Measurements from ENCODE around the gene HDAC6.
"Not testable (repeated sequence)": the region's sequence is repeated elsewhere in the genome, so short reads cannot be mapped to it uniquely, and the experiment has no call there.

The HDAC6 gene

DNA sequence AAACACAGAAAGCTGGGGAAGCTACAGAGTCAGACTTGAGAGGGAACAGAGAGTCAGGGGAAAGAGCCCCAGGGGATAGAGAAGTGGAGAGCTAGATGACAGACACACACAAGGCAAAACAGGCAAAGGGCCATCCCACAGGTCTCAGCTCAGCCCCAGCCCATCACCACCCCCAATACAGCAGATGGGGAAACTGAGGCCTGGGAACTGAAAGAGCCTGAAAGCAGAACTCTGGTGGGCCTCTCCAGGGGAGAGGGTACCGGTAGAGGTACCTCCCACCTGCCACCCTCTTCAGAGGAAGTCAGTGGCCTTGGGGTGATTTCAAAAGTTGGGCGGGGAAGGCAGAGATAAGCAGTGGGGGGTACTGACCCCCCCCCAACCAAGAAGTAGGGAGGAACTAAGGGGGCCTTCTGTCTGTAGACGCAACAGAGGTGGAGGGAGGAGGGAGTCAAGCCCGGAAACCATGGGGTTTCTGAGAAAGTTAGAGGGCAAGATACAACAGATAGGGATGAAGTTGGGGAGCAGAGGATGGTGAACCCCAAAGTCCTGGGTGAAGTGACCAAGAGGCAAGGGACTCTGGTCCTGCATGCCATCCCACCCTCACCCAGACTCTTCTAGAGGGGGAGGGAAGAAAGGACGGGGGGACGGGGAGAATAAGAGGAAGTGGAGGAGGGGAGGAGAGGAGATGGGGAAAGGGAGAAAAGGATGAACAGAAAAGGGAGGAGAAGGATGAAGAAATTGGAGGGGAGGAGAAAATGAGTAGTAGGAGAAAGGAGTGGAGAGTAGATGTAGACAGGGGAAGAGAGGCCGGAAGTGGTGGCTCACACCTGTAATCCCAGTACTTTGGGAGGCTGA lies 12.3 kb upstream of the HDAC6 start:
- DNase-seq (ENCODE audit: low read depth in 2 of 2) = no peak

DNA sequence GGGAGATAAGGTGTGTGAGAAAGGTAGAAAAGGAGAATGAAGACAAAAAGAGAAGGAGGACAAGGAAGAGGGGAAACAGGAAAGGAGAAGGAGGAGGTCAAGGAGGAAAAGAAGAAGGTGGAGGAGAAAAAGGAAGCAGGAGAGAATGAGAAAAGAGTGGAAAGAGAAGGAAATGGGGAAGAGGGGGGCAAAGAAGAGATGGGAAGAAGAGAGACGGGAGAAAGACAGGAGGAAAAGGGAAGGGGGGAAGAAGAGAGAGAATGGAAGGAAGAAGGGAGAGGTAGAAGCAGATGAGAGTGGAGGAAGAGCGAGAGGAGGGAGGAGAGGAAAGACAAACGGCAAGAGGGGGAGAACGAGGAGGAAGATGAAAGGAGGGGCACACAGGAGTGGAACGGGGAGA lies 11.4 kb upstream of the HDAC6 start:
- DNase-seq (ENCODE audit: low read depth in 2 of 2) = no peak

- DNase-seq (ENCODE audit: low read depth in 2 of 2) = no peak
These were observed 10.6 kb upstream of the HDAC6 start for GRCh38 chrX:48791063-48791820.

- DNase-seq (ENCODE audit: low read depth in 2 of 2) = no peak
These were observed 9.6 kb upstream of the HDAC6 start for GRCh38 chrX:48792219-48792618.

- DNase-seq (ENCODE audit: low read depth in 2 of 2) = no peak
These were observed 7.9 kb upstream of the HDAC6 start for GRCh38 chrX:48793935-48794334.

DNA sequence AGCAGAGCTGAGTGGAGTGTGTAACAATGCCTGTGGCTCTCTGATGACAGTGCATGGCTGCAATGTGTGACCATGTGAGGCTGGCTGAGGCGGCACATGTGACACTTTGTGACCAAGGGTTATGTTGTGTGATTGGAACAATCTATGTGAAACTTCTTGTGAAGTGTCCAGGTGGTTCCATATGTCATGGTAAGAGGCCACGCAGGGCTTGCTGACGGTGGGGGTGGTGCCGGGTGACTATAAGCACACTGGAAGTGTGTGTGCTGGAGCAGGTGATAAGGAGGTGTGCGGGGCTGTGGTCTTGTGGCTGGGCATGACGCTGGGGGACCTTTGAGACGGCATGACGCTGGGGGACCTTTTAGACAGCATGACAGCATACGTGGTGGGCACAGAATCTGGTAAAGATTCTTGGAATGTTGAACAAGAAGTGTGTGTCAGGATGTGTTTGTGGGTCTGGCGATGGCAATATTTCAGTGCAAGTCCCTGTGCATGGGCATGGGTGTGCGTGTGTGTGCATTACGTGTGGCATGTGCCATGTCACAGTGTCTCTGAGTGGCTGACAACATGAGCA lies 7.4 kb upstream of the HDAC6 start:
- DNase-seq (ENCODE audit: low read depth in 2 of 2) = no peak

DNA sequence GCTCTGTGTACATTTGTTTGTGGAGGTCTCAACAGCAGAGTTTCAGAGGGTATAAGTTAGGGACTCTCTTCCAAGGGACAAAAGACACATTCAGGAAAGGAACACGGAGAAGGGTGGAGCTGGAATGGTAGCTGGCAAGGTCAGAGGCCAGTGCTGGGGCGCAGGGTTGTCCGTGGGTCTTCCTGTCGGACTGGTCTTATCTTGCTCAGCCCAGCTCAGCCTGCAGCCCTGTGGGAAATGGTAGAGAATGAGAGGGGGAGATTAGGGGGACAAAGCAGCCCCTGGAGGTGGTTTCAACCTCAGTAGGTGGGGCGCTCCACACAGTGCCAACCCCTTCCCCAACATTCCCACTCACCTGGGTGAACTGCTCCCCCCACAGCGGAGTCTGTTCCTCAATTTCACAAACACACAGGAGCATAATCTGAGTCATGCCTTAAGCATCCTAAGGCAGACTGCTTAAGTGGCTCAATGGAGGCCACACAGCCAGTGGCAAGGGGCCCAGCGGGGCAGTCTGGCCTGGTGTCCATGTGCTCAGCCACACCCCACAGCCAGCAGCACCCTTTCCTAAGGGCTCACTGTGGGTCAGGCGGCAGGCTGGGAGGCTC lies 6.9 kb upstream of the HDAC6 start:
- DNase-seq (ENCODE audit: low read depth in 2 of 2) = no peak

- DNase-seq (ENCODE audit: low read depth in 2 of 2) = no peak
These were observed 3.5 kb upstream of the HDAC6 start for GRCh38 chrX:48798318-48798717.

DNA sequence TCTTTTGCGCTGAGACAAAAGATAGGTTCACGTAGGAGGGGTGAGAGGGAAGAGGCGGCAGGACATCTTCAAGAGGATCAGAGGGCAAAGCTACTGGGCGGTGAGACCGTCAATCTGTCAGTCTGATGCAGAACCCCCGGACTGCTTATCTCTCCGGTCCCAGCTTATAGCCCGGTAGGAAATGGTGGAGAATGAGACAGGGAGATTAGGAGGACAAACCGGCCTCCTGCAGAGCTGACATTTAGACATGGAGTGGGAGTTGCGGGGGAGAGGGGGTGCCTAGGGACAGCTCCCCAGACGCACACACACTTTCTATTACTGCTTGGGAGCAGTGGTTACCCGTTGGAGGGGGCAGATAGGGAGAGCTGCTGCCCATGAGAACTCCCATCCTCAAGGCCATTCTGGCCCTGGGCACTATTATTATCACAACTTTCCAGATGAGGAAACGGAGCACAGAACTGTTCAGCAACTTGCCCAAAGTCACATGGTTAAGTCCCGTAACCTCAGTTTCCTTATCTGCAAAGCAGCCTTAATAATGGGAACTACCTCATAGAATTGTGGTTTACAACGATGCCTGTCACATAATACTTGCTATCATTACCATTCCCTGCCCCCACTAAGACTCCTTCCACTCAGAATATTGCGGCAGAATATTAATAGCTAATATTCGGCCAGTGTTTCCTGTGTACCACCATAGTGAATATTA lies 1.1 kb upstream of the HDAC6 start:
- DNase-seq (ENCODE audit: low read depth in 2 of 2) = no peak

DNA sequence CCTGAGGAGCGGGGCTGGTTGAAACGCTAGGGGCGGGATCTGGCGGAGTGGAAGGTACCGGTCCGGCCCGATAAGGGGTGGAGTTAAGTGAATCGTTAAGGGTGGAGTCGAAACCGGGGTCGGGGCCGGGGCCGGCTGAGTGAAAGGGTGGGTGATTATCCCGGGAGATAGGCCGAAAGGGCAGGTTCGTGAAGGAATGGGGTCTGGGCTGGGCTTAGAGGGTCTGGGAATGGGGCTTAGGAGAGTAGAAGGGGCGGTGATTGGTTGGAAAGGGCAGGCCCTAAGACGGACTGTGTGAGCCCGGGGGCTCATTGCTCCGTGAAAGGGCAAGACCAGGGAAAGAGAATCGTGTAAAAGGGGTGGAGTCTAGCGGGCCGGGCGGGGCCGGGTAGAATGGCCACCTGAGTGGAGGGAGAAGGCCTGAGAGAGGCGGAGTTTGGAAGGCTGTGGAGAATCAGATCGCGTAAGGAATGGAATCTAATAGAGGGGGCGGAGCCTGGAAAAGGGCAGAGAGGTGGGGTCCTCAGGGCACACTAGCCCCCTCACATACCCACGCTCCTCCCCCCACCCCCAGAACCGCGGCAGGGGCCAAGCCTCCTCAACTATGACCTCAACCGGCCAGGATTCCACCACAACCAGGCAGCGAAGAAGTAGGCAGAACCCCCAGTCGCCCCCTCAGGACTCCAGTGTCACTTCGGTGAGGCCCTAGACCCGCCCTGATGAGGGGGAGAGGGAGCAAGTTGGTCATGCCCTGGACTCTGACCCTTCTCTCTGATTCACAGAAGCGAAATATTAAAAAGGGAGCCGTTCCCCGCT lies 430 bp downstream of the HDAC6 start:
- DNase-seq (ENCODE audit: low read depth in 2 of 2) = peak in 1 of 2 donors; percentile 11

- DNase-seq (ENCODE audit: low read depth in 2 of 2) = no peak
These were observed 986 bp downstream of the HDAC6 start for GRCh38 chrX:48802905-48803200.

- DNase-seq (ENCODE audit: low read depth in 2 of 2) = no peak
These were observed 4.2 kb downstream of the HDAC6 start for GRCh38 chrX:48806081-48806480.

GRCh38 chrX:48813644-48814043 lies 11.8 kb downstream of the HDAC6 start:
- DNase-seq (ENCODE audit: low read depth in 2 of 2) = no peak

- no peak for DNase-seq (ENCODE audit: low read depth in 2 of 2)
These were observed 12.9 kb downstream of the HDAC6 start for GRCh38 chrX:48814722-48815121.

DNA sequence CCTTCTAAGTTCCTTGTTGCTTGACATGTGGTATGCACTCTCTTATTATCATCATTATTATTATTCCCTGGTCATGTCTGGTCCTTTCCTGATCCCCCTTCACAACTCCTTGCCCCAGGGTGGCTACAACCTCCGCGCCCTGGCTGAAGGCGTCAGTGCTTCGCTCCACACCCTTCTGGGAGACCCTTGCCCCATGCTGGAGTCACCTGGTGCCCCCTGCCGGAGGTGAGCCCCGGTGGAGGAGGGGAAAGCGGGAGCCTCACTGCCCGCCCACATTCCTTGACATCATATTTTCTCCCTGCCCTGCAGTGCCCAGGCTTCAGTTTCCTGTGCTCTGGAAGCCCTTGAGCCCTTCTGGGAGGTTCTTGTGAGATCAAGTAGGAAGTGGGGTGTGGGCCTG lies 13.4 kb downstream of the HDAC6 start:
- no peak for DNase-seq (ENCODE audit: low read depth in 2 of 2)

- no peak for DNase-seq (ENCODE audit: low read depth in 2 of 2)
These were observed 14.3 kb downstream of the HDAC6 start for GRCh38 chrX:48816014-48816810.

- no peak for DNase-seq (ENCODE audit: low read depth in 2 of 2)
These were observed 16.2 kb downstream of the HDAC6 start for GRCh38 chrX:48818098-48818497.

- DNase-seq (ENCODE audit: low read depth in 2 of 2) = no peak
These were observed 17.0 kb downstream of the HDAC6 start for GRCh38 chrX:48818866-48819265.

DNA sequence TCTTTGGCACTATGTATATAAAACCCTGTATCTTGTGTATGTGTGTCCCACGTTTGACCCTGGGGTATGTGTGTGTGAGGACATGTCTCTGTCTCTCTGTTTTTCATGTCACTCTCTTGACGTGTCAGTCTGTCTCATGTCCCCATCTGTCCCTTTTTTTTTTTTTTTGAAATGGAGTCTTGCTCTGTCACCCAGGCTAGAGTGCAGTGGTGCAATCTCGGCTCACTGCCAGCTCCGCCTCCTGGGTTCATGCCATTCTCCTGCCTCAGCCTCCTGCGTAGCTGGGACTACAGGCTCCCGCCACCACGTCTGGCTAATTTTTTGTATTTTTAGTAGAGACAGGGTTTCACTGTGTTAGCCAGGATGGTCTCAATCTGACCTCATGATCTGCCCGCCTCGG lies 17.5 kb downstream of the HDAC6 start:
- DNase-seq (ENCODE audit: low read depth in 2 of 2) = not testable (repeated sequence)

DNA sequence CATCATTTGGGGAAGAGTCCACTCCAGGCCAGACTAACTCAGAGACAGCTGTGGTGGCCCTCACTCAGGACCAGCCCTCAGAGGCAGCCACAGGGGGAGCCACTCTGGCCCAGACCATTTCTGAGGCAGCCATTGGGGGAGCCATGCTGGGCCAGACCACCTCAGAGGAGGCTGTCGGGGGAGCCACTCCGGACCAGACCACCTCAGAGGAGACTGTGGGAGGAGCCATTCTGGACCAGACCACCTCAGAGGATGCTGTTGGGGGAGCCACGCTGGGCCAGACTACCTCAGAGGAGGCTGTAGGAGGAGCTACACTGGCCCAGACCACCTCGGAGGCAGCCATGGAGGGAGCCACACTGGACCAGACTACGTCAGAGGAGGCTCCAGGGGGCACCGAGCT lies 21.2 kb downstream of the HDAC6 start:
- no peak for DNase-seq (ENCODE audit: low read depth in 2 of 2)

Data from stimulated activated CD8-positive, alpha-beta memory T cell treated with anti-CD3 and anti-CD28 coated beads, Interleukin-15, amount 100 ng/mL, for 4 hours (primary cell).